ENCODE data around the gene KCNH2.
A peak's percentile ranks its signal among the peaks of the same experiment; 100 is the strongest.

Gene KCNH2

DNA sequence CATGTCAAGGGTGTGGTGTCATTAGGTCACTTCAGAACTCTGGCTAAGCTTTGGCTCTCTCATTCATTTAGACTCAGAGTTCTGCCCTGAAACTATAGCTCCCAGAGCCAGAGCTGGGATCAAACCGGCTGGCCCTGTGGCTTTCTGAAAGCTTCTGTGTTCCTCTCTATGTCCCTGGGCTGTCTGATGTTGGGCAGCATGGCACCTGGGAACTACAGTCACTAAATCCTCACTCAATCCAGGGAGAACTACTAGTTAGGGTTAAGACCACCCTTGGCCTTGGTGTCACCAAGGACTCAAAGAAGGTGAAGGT lies 32.9 kb upstream of the KCNH2 start:
- DNase-seq, result no peak

GRCh38 chr7:151010307-151011096 lies 32.4 kb upstream of the KCNH2 start:
- no peak for DNase-seq

DNA sequence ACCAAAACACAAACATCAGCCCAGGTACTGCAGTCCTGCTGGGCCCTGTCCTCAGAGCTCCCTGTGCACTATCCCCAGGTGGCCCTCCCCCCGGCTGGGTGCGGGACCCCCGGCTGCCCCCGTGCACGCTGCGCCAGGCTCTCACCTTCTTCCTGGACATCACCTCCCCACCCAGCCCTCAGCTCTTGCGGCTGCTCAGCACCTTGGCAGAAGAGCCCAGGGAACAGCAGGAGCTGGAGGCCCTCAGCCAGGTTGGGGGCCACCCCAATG lies 31.9 kb upstream of the KCNH2 start:
- DNase-seq, result no peak

GRCh38 chr7:151009327-151010036 lies 31.4 kb upstream of the KCNH2 start:
- DNase-seq, result no peak

DNA sequence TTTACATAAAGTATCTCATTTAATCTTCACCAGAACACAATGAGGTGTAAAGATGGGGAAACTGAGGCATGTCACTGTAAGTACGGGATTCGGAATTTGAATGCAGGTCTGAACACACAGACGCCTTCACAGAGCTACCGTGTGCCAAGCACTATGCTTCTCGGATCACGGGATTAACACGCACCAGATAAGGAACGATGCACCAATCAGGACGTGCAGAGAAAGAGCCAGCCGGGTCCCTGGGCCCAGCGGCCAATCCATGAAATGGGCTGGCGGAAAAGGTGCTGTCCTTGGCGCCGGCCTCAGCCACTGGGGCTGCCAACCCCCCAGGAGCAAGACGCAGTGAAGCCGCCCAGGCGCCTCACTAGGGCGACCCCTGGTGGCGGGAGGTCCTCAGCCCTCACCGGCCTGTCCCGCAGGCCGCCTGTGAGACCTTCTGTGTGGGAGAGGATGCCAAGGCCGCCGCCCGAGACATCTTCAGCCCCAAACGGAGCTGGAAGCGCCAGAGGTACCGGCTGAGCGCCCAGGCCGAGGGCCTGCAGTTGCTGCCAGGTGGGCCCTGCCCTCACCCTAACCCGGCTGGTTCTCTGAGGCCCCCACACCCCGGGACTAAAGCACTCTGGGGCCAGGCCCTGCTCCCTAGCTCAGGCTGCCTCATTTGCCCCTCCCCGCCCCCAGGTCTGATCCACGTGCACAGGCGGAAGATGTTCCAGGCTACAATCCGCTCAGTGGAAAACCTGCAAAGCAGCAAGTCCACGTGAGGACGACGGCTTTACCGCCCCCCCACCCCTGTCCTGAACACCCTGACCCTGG lies 30.6 kb upstream of the KCNH2 start:
- peak; percentile 66 for DNase-seq

- peak; percentile 82 for DNase-seq
These were observed 30.0 kb upstream of the KCNH2 start for GRCh38 chr7:151008143-151008510.

DNA sequence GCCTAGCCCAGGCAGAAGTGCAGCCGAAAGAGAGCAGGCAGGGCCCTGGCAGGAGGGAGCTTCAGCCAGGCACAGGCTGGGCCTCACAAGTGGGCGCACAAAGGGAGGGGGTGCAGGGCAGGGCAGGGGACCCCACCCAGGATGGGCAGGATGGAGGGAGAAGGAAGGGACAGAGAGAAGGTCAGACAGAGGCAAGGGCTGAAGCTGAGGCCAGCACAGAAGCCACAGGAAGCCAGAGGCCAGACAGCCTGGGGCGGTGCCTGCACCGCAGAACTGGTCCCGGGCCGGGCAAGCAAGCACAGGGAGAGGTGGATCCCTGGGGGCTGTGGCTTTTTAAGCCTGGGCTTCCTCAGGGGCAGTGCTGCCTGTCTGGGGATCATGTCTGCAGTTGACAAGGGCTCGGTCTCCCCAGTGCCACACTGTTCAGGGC lies 29.4 kb upstream of the KCNH2 start:
- no peak for DNase-seq

DNA sequence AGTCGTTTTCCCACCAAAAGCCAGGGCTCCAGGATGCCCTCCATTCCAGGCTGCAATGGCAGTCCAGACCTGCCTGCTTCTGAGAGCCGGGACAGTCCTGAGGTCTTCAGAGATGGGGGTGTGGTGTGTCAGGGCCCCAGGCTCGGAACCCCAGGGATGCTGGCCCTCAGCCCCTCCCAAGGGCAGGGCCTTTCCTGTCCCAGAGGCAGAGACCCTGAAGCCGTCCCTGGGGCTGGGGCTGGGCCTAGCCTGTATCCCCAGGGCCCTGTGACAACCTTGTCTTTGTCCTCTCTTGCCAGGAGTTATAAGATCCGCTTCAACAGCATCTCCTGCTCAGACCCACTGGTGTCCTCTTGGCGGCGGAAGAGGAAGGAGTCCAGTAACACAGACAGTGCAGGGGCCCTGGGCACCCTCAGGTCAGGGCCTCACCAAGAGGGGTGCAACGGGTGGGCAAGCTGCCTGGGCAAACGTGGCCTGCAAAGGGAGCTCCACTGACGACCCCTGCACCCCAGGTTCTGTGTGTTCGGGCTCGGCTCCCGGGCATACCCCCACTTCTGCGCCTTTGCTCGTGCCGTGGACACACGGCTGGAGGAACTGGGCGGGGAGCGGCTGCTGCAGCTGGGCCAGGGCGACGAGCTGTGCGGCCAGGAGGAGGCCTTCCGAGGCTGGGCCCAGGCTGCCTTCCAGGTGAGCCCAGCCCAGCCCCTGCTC lies 28.6 kb upstream of the KCNH2 start:
- DNase-seq, result no peak

DNA sequence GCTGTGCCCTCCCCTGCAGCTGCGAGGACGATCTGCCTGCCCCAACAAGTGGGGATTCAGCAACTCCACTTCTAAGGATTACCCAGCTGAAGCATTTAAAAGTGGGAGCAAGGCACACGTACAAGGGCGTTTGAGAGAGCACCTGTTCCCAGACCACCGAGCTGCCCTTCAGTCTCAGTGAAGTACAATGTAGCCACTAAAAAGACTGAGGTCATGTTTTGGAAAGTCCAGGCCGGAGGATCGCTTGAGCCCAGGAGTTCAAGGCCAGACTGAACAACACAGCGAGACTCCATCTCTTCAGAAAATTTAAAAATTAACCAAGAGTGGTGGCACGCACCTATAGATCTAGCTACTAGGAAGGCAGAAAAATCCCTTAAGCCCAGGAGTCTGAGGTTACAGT lies 27.4 kb upstream of the KCNH2 start:
- DNase-seq, result no peak

GRCh38 chr7:151003572-151003971 lies 25.5 kb upstream of the KCNH2 start:
- no peak for DNase-seq

DNA sequence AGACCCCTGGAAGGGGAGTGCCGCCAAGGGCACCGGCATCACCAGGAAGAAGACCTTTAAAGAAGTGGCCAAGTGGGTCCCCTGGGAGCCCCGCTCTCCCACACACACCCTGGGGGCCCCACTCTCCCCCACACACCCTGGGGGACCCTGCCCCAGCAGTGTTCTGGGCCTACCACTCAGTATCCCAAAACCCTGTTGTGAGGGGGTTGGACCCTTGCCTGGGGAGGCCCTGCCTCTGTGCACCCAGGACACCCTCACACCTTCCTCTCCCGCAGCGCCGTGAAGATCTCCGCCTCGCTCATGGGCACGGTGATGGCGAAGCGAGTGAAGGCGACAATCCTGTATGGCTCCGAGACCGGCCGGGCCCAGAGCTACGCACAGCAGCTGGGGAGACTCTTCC lies 23.4 kb upstream of the KCNH2 start:
- DNase-seq, result no peak

DNA sequence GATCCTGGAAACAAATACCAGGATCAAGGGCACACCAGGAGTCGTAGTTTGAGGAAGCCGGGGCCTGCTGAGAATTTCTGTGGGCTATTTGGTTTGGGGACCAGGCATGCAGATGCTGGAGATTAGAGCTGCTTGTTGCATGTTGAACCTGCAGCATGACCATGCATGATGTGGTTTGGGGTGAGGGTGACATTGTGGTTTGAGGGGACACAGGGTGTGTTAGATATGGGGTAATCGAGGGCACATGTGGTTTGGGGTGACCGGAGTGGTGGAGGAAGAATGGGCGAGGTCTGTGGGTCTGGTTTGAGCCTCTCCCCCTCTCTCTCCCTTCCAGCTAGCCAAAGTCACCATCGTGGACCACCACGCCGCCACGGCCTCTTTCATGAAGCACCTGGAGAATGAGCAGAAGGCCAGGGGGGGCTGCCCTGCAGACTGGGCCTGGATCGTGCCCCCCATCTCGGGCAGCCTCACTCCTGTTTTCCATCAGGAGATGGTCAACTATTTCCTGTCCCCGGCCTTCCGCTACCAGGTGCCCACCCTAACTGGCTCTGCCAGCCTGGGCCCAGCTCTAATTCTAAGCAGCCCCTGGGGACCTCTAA lies 22.9 kb upstream of the KCNH2 start:
- no peak for DNase-seq

GRCh38 chr7:150999497-151000230 lies 21.5 kb upstream of the KCNH2 start:
- no peak for DNase-seq

GRCh38 chr7:150999001-150999400 lies 20.9 kb upstream of the KCNH2 start:
- DNase-seq, result no peak

DNA sequence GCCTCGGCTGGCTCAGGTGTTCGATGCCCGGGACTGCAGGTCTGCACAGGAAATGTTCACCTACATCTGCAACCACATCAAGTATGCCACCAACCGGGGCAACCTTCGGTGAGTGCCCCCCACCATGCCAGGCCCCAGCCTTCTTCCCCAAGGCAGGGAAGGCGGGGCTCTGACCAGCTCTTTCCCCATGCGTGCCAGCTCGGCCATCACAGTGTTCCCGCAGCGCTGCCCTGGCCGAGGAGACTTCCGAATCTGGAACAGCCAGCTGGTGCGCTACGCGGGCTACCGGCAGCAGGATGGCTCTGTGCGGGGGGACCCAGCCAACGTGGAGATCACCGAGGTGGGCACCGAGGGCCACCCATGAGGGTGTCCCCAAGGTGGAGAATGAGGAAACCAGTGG lies 20.2 kb upstream of the KCNH2 start:
- DNase-seq, result no peak

GRCh38 chr7:150997817-150998216 lies 19.7 kb upstream of the KCNH2 start:
- no peak for DNase-seq

DNA sequence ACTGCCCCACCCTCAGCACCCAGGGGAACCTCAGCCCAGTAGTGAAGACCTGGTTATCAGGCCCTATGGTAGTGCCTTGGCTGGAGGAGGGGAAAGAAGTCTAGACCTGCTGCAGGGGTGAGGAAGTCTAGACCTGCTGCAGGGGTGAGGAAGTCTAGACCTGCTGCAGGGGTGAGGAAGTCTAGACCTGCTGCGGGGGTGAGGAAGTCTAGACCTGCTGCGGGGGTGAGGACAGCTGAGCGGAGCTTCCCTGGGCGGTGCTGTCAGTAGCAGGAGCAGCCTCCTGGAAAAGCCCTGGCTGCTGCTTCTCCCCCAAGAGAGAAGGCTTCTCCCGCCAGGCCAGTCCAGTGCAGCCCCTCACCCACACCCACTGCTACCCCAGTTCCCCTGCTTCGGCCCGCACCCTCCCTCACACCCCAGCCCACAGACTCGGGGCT lies 19.0 kb upstream of the KCNH2 start:
- peak; percentile 42 for DNase-seq

DNA sequence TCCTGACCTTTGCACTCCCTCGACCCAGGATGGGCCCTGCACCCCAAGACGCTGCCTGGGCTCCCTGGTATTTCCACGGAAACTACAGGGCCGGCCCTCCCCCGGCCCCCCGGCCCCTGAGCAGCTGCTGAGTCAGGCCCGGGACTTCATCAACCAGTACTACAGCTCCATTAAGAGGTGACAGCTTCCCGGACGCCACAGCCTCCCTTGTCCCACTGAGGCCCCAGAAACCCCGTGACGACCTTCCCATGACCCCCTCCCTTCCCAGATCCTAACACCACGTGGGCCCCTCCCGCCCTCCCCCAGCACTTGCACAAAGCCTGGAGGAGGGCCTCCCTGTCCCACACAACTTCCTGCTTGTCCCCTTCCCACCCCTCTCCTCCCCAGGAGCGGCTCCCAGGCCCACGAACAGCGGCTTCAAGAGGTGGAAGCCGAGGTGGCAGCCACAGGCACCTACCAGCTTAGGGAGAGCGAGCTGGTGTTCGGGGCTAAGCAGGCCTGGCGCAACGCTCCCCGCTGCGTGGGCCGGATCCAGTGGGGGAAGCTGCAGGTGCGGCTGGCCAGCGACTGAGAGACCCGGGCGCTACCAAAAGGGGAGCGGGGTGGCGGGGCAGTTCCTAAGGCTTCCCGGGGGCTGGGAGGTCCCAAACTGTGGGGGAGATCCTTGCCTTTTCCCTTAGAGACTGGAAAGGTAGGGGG lies 18.4 kb upstream of the KCNH2 start:
- peak; percentile 43 for DNase-seq

GRCh38 chr7:150994838-150995510 lies 16.9 kb upstream of the KCNH2 start:
- no peak for DNase-seq

DNA sequence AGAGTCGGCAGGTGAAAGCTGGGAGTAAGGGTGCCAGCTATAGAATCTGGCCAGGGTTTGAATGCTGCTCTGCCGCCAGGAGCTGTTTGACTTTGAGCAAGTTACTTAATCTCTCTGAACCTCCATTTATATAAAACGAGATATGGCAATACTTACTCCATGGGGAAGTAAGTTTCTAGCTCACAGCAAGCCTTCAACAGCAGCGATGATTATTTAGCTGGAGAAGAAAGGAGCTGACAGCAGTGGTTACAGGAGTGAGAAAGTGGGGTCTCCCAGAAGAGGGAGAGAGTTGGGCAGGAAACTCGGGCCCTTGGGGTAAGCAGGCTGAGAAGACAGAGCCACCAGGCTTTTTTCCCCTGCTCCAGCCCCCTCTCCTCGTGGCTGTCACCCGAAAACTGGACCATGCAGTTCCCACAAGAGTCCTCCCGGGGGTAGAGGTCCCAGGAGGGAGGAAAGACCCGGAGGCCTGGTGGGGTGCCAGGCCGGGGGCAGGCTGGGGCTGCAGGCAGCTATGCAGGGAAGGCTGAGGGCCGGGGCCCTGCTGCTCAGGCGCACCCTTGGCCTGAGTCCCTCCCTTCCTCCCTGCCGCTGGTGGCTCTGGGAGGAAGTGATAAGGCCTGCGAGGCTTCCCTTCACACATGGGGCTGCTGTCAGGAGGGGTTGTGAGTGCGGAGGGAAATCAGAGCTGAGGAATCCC lies 16.2 kb upstream of the KCNH2 start:
- peak; percentile 85 for DNase-seq
